GM12891 (cell line): ENCODE data around the gene OR13C3.

Experiments used
- POLR2A ChIP-seq: IDR thresholded peaks from 2 replicates; pipeline ENCODE4 v1.6.1; 2011; ENCODE audit warnings: low read depth, low read length, control low read depth
- POLR2AphosphoS5 ChIP-seq: IDR thresholded peaks from 2 replicates; pipeline ENCODE4 v1.6.1; 2011; ENCODE audit warnings: low read depth, low read length, control low read depth
- POU2F2 ChIP-seq: IDR thresholded peaks from 2 replicates; pipeline ENCODE4 v1.6.1; 2011; ENCODE audit warnings: low read depth, mild to moderate bottlenecking, control low read depth, low read length, moderate library complexity
- SPI1 ChIP-seq: IDR thresholded peaks from 2 replicates; pipeline ENCODE4 v1.6.1; 2011; ENCODE audit warnings: low read depth, low read length, control low read depth
- TAF1 ChIP-seq: IDR thresholded peaks from 2 replicates; pipeline ENCODE4 v1.6.1; 2011; ENCODE audit warnings: low read depth, low read length, control low read depth

DNA sequence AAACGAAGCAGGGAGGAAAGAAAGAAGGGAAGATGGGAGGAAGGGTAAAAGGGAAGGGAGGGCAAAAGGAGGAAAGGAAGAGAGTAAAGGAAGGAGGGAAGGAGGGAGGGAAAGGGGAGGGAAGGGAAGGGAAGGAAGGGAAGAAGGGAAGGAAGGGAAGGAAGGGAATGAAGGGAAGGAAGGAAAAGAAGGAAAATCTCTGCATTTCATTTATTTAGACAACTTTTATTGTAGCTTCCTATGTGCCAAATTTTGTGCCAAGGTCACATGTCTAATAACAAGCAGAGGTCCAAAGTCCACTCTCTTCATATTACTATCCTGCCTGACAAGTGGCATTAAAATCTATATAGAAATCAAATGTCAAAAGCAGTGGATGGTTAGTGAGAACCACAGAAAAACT, 2.6 kb upstream of the OR13C3 start:
- TF ChIP-seq POLR2AphosphoS5 (no peak), POLR2A (no peak), TAF1 (no peak), SPI1 (no peak), POU2F2 (no peak)
